ENCODE data around the gene ROM1. TPM values are rescaled to one million over a fixed set of nuclear protein-coding genes. Genes with fewer than 3 reads are reported as not detected.

Gene ROM1
- total RNA-seq, 1 experiment from 2014 or later = 1.6 TPM

DNA sequence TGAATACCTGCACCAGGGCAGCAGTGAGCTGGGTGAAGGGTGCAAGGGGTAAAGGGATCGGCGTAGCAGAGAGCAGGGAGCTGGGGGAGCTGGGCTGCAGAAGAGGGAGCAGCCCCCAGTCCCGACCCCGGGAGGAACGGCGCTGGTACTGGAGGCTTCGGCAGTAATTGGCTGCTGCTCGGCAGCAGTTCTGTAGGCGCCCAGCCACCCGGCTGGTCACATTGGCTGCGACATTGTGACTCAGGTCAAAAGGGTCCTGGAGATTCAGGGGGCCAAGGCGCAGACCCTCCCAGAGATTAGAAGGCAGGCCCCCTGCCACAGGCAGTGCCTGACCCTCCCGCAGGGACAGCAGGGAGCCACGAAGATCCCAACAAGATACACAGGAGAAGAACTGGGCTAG, 37.2 kb upstream of the ROM1 start:
- DNase-seq = no peak
- intact Hi-C loops (cut with micrococcal nuclease; ENCODE audit: unreplicated experiment) = no loop called here
- peaks cover 49% of the 10 kb centered on the region for H3K4me1 Mint-ChIP-seq (ENCODE audit: low read depth, unreplicated experiment)
- no peaks in the 10 kb centered on the region for H3K9me3 Mint-ChIP-seq (ENCODE audit: low read depth, unreplicated experiment)
- peaks cover 69% of the 10 kb centered on the region for H3K36me3 Mint-ChIP-seq (ENCODE audit: insufficient read depth, unreplicated experiment)
- peak overlapping the region; percentile 99 for H3K27ac Mint-ChIP-seq (ENCODE audit: unreplicated experiment)
- H3K4me3 Mint-ChIP-seq (ENCODE audit: low read depth, unreplicated experiment) = peak overlapping the region; percentile 96
- no peaks in the 10 kb centered on the region for H3K27me3 Mint-ChIP-seq (ENCODE audit: unreplicated experiment)
- TF ChIP-seq, protein P1, sequence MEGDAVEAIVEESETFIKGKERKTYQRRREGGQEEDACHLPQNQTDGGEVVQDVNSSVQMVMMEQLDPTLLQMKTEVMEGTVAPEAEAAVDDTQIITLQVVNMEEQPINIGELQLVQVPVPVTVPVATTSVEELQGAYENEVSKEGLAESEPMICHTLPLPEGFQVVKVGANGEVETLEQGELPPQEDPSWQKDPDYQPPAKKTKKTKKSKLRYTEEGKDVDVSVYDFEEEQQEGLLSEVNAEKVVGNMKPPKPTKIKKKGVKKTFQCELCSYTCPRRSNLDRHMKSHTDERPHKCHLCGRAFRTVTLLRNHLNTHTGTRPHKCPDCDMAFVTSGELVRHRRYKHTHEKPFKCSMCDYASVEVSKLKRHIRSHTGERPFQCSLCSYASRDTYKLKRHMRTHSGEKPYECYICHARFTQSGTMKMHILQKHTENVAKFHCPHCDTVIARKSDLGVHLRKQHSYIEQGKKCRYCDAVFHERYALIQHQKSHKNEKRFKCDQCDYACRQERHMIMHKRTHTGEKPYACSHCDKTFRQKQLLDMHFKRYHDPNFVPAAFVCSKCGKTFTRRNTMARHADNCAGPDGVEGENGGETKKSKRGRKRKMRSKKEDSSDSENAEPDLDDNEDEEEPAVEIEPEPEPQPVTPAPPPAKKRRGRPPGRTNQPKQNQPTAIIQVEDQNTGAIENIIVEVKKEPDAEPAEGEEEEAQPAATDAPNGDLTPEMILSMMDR (IDR thresholded peaks at IDR 0.05; ENCODE audit: unreplicated experiment) = no peak
- BruUV-seq (replicated peaks) = no TSS peak
- CTCF ChIA-PET = no interaction called here

DNA sequence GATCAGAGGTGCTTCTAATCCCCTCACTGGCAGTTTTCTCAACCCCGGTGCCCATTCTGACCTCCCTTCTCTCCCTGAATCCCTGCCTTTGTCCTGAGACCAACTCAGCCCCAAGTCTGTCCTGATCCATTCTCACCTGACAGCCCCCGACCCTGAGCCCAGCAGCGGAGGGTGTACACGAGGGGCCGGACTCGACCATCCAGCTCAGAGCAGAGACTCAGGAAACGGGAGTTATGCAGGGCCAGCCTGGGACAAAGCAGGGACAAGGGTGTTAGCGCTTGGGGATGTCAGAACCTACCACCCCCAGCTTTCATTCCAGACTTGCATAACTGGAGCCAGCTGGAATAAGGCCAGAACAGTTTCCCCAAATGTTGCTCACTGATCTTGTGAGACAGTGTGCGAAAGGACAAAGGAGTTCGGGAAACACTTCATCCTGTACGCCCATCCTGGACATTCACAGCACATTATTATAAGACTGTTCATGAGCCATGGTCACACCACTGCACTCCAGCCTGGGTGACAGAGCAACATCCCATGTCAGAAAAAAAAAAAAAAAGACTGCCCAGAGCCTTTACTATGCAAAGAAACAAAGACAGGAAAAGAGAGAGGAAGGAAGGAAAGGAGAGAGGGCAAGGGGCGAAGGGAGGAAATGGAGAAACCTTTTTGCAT, 35.9 kb upstream of the ROM1 start:
- Mint-ChIP-seq H3K27me3 (ENCODE audit: unreplicated experiment) (no peaks in the 10 kb centered on the region), H3K36me3 (ENCODE audit: insufficient read depth, unreplicated experiment) (peaks cover 60% of the 10 kb centered on the region), H3K9me3 (ENCODE audit: low read depth, unreplicated experiment) (no peaks in the 10 kb centered on the region), H3K27ac (ENCODE audit: unreplicated experiment) (no peak overlapping the region), H3K4me1 (ENCODE audit: low read depth, unreplicated experiment) (peaks cover 36% of the 10 kb centered on the region), H3K4me3 (ENCODE audit: low read depth, unreplicated experiment) (no peak overlapping the region)
- intact Hi-C loops (cut with micrococcal nuclease; ENCODE audit: unreplicated experiment) = no loop called here
- TF ChIP-seq, protein P1 (IDR thresholded peaks at IDR 0.05; ENCODE audit: unreplicated experiment) = no peak
- DNase-seq = no peak
- BruUV-seq (replicated peaks) = no TSS peak
- CTCF ChIA-PET = no interaction called here

DNA sequence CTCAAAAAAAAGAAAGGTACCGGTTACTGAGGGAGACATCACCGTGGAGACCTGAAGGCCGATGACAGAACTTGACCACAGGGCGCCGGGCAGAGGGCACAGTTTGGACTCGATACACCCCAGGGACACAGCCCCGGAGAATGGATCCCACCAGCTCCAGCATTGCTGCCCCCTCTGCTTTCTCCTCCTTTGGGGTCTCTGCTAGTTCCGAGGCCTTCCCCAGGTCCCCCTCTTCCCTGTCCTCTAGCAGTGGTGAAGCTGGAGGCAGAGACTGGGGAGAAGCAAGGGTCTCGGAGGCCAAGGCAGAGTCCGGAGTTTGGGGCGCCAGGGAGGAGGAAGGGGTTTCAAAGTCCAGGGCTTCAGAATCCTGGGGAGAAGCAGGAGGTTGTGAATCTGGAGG, 34.5 kb upstream of the ROM1 start:
- Mint-ChIP-seq H3K27me3 (ENCODE audit: unreplicated experiment) (no peaks in the 10 kb centered on the region), H3K27ac (ENCODE audit: unreplicated experiment) (no peak overlapping the region), H3K36me3 (ENCODE audit: insufficient read depth, unreplicated experiment) (peaks cover 46% of the 10 kb centered on the region), H3K4me3 (ENCODE audit: low read depth, unreplicated experiment) (no peak overlapping the region), H3K9me3 (ENCODE audit: low read depth, unreplicated experiment) (no peaks in the 10 kb centered on the region), H3K4me1 (ENCODE audit: low read depth, unreplicated experiment) (peaks cover 22% of the 10 kb centered on the region)
- TF ChIP-seq, protein P1 (IDR thresholded peaks at IDR 0.05; ENCODE audit: unreplicated experiment) = no peak
- intact Hi-C loops (cut with micrococcal nuclease; ENCODE audit: unreplicated experiment) = no loop called here
- BruUV-seq (replicated peaks) = no TSS peak
- DNase-seq = no peak
- CTCF ChIA-PET = no interaction called here

DNA sequence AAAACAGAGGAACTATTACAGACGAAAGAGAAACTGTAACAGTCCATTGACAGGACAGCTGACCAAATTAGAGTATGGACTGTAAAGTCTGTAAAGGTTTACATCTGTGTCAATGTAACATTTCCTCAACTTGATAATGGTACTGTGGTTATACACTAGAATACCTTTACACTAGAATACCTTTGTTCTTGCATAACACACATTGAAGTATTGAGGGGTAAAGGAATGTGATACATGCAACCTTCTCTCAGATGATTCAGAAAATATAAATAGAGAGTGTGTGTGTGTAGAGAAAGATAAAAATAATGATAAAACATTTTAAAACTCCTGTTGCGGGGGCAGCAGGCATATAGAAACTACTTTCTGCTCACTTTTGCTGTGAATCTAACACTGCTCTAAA, 33.8 kb upstream of the ROM1 start:
- H3K27me3 Mint-ChIP-seq (ENCODE audit: unreplicated experiment) = no peaks in the 10 kb centered on the region
- TF ChIP-seq, protein P1 (IDR thresholded peaks at IDR 0.05; ENCODE audit: unreplicated experiment) = no peak
- DNase-seq = no peak
- H3K9me3 Mint-ChIP-seq (ENCODE audit: low read depth, unreplicated experiment) = no peaks in the 10 kb centered on the region
- H3K36me3 Mint-ChIP-seq (ENCODE audit: insufficient read depth, unreplicated experiment) = peaks cover 39% of the 10 kb centered on the region
- intact Hi-C loops (cut with micrococcal nuclease; ENCODE audit: unreplicated experiment) = no loop called here
- CTCF ChIA-PET = no interaction called here
- H3K27ac Mint-ChIP-seq (ENCODE audit: unreplicated experiment) = no peak overlapping the region
- no peak overlapping the region for H3K4me3 Mint-ChIP-seq (ENCODE audit: low read depth, unreplicated experiment)
- BruUV-seq (replicated peaks) = no TSS peak
- H3K4me1 Mint-ChIP-seq (ENCODE audit: low read depth, unreplicated experiment) = peaks cover 22% of the 10 kb centered on the region

All from Calu3 (cell line).